Stimulated activated CD8-positive, alpha-beta memory T cell treated with anti-CD3 and anti-CD28 coated beads, Interleukin-7, amount 100 ng/mL, for 4 hours (primary cell): ENCODE data around the gene MPP3.
"Not testable (repeated sequence)": the region's sequence is repeated elsewhere in the genome, so short reads cannot be mapped to it uniquely, and the experiment has no call there.

Experiments
- DNase-seq, 2 donors: peaks; one replicate each; pipeline ENCODE4 v3.0.0-alpha.2; 2020; ENCODE audit warnings: low read depth in 2 of 2

Gene MPP3

DNA sequence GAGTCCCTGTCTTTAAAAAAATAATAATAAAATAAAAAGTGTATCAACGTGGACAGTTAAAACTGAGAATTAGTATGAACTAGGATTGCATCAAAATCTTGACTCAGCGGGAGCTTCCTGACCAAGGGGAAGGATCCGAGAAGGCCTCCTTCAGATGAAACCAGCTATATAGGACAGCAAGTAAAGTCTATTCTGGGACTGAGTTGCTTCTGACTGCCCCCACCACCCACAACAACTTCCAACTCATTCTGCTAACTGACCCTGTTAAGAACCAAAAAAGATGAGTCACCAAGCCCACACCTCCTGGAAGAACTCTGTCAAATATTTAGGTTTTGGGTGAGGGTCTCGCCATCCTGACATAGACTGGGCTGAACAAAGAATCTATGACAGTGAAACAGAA, 24.9 kb downstream of the MPP3 start:
- no peak for DNase-seq

DNA sequence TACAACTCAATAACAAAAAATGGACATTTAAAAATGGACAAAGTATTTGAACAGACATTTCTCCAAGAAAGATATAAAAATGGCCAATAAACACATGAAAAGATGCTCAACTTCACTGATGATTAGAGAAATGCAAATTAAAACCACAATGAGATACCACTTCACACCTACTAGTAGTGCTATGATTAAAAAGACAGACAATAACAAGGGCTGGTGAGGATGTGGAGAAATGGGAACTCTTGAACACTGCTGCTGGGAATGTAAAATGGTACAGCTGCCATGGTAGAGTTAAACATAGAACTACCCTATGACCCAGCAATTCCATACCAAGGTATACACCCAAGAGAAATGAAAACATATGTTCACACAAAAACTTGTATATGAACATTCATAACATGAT, 27.8 kb downstream of the MPP3 start:
- DNase-seq = no peak

GRCh38 chr17:43803758-43804157, 29.2 kb downstream of the MPP3 start:
- no peak for DNase-seq

DNA sequence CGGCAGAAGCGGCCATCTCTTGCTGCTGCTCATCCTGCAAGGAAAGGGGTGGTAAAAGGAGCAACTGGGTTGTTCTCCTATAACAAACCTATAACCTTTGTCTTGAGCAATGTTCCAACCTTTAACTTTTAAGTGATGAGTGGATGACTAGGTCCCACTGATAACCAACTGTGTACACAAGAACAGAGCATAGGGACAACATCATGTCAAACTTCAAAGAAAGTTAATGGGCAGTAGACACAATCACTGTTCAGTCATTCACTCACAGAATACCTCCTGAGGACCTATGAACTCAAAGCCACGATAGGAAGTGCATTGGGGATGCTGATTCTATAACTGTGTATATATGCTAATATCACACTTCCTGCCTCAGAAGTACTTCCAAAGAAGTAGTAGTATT, 31.1 kb downstream of the MPP3 start:
- DNase-seq = no peak

- no peak for DNase-seq
These were observed 32.2 kb downstream of the MPP3 start for GRCh38 chr17:43800736-43801135.

DNA sequence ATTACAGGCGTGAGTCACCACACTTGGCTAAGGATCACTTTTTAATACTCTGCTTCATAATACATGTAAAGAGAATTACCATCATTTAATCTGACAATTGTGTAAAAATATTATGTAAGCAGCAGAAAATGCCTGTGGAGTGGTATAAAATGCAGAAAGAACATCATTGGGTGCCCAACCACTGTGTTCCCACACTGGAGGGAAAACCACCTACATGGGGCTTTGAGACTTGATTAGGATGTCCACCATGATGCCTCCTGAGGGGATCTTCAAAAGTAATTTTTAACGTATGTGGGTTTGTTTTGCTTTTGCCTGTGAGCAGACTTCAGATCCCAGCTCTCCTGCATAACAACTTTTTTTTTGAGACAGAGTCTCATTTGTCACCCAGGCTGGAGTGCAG, 33.9 kb downstream of the MPP3 start:
- DNase-seq = no peak

GRCh38 chr17:43798024-43798423, 34.9 kb downstream of the MPP3 start:
- DNase-seq = not testable (repeated sequence)

- DNase-seq = not testable (repeated sequence)
These were observed 40.3 kb downstream of the MPP3 start for GRCh38 chr17:43792668-43793067.

DNA sequence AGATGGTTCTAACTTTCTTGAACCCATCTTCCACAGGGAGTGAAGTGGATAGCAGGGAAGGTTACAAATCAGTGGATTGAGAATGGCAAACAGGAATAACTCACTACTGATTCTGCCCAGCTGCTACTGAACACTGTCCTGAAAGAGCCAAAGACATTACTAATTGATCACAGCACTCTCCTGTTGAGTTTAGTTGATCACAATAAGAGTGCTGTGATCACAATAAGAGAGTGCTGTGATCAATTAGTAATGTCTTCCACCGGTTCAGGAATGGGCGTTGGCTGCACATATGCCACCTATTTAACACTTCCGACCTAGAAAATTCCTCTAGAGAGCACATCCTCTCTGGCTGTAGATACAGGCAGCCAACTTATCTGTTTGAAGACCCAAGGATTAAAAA, 41.4 kb downstream of the MPP3 start:
- no peak for DNase-seq

- DNase-seq = no peak
These were observed 42.5 kb downstream of the MPP3 start for GRCh38 chr17:43790311-43790940.

DNA sequence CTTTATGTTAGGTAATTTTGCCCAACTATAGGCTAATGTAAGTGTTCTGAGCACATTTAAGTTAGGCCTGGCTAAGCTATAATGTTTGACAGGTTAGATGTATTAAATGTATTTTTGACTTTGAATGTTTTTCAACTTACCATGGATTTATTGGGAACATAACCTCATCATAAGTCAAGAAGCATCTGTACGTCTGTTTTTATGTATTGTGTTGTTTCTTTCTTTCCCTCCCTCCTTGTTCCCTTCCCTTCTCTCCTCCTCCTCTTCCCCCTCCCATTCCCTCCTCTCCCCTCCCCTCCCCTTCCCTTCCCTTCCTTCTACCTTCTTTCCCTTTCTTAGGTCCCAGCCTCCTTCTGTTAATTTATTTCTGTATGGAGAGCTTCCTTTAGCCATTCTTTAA, 43.5 kb downstream of the MPP3 start:
- DNase-seq = no peak

DNA sequence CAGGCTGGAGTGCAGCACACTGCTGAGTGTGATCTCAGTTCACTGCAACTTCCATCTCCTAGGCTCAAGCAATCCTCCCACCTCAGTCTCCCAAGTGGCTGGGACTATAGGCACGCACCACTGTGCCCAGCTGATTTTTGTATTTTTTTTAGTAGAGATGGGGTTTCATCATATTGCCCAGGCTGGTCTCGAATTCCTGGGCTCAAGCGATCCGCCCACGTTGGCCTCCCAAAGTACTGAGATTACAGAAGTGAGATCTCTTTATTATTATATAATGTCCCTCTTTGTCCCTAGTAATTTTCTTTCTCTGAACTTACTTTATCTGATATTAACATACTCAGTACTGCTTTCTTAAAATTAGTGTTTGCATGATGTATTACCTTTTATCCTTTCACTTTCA, 44.4 kb downstream of the MPP3 start:
- DNase-seq = no peak

DNA sequence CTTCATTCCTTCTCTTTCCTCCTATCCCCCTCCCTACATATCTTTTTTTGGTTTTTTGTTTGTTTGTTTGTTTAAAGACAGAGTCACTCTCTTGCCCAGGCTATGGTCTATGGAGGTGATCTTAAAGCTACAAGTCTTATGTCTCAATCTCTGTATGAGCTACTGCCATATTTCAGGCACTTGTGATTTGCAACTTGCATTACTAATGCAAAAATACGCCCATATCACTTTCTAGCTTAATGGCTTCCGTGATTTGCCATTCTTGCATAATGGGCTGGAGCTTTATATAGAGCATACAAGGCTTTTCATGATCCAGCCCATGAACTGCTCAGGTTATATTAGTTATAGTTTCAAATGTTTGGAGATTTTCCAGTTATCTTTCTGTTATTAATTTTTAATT, 45.2 kb downstream of the MPP3 start:
- no peak for DNase-seq

DNA sequence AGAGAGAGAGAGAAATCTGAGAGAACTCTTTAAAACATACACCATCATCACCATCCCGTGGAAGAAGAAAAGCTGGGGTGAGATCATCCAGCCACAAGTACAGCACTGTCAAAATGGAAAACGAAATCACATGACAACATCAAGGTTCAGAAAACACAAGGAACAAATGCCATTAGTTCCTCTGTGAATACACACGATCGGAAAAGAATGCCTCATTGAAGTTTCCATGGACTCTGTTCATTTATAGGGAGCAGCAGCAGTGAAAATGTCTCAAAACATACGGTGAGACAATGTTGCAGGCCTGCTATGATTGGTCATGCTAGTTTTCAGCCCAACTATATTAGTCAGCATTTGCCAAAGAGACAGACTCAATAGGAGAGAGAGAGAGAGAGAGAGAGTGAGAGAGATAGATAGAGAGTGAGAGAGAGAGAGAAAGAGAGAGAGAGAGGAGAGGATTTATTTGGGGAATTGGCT, 48.3 kb downstream of the MPP3 start:
- DNase-seq = no peak

DNA sequence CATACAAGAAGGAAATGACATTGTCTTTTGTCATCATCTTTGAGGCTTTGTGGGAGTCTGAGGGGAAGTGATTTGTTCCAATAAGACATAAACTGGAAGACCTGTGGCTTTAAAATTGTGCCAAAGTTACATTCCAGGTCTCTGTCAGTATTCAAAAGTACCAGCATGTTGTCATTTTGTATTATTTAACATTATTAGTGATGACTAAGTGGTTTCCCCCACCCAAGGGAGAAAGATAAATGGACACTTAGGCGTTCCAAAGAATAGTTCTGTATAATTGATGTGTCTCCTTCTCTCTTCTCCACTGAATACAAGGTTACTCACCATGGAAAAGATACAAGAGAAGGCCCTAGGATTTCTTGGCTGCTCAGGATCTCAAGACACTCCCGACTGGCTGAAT, 48.9 kb downstream of the MPP3 start:
- DNase-seq = no peak

GRCh38 chr17:43782913-43783680, 49.8 kb downstream of the MPP3 start:
- no peak for DNase-seq

DNA sequence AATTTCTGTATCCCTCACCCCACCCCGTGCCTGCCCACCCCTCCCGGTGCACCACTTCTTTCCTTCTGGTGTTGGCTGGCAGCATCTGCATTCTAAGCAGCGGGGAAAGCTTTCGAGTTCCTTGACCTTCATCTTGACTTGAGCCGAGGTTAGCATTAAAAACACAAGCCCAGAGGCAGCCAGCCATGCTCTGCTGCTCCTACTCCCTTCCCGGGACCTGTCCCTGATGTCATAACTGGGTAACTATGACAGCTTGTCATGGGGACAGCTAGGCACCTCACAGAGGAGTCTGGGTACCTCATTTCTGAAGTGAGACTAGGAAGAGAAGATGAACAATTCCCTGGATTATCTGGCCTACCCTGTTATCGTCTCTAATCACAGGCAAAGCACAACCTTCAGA, 52.8 kb downstream of the MPP3 start, which contains the start of gene CFAP97D1:
TSS of gene CFAP97D1 (plus strand) at position 301 of the 400 bp plus-strand sequence. CDS start at position 329, 28 bp downstream.
- no peak for DNase-seq

- no peak for DNase-seq
These were observed 53.5 kb downstream of the MPP3 start for GRCh38 chr17:43779145-43780125.

- DNase-seq = peak in 1 of 2 donors; percentile 66
These were observed 54.4 kb downstream of the MPP3 start, which contains the start of gene DUSP3 for GRCh38 chr17:43778337-43779144. Gene DUSP3, minus strand, starts transcription at chr17:43778977. Its CDS starts 53 bp downstream, at chr17:43778924.

DNA sequence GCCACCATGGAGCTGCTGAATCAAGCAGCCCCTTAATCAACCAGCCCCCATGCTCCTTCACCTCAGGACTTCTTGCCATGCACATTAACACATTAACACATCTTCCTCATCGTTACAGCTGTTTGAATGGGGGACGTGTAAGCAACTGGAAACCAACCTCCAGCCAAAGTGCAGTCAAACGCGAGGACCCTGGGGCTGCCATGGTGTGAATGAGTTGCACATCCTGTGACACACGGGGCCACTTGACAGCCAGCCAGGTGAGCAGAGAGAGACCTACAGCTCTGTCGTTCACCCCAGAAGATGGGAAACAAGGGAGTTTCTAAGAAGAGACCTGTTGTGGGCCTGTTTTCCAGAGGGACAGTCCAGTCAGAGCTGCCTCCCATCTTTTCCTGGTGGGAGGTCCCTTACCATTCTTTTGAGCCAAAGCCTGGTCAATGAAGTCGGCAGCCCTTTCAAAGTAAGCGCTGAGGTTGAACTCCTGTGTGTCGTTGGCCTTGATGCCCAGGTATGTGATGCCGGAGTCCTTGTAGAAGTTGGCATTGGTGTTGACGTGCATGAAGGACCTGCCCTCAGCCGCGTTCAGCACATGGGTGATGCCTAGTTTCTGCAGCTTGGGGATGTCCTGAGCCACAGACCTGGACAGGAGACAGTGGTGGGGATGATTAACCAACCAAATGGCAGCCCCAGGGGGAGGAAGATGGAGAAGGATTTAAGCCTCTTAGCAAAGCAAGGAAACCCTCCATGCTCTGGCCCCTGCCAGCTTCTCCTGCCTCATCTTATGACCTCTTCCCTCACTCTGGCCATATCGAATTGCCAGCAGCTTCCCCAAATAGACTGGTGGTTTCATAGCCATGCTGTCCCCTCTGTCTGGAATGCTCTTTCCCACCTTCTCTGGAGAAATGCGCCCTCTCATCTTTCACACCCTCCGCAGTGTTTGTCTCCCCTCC, 58.4 kb downstream of the MPP3 start:
- DNase-seq = no peak
